Hematopoietic multipotent progenitor cell (in vitro differentiated cells): ENCODE results near the gene VAV2. TPM values are rescaled to one million over a fixed set of nuclear protein-coding genes. Genes with fewer than 3 reads are reported as not detected.

Experiments used
- DNase-seq, 3 donors: peaks; one replicate each; pipeline ENCODE4 v3.0.0-alpha.2; 2011 to 2015; ENCODE audit warnings: low read depth in 2 of 3, low spot score in 2 of 3
- total RNA-seq: library from RNA; depleted of rRNA; stranded (reverse); fragments of >200 nt; gene quantifications from one replicate; pipeline ENCODE4 v1.2.3, GENCODE V29; 2012

VAV2 gene
- total RNA-seq, 1 donor: 2.2 TPM

DNA sequence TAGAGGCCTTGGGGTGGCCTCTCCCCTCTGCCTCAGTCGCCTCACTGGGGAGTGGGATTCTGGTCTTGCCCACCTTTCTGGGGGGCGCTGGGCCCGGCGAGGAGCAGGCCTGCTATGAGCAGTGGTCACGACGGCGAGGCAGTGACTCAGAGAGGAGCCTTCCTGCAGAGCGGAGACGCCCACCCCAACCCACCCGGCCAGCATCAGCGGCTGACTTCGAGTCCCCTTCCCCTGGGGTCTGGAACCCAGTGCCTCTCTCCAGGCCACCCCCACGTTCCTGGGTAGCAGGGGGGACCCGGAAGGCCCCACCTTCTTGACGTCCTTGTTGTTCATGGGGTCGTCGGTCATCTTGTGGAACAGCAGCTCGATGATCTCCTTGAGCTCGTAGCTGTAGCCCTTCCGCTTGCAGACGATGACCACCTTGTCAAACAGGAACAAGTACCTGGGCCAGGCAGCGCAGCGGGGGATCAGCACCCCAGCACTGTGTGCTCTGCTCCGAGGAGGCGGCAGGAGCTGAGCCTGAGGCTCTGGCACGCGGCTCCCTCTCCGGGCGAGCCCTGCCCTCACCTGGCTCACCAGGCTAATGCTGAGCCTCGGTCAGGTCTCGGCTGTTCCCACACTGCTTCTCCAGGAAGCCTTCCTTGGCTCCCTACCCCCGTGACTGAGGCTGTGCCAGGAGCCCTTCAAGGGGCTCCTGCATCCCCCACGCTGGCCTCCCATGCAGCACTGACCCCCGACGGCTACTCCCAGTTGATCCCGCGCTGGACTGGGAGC lies 203.9 kb downstream of the VAV2 start:
- no peak for DNase-seq

DNA sequence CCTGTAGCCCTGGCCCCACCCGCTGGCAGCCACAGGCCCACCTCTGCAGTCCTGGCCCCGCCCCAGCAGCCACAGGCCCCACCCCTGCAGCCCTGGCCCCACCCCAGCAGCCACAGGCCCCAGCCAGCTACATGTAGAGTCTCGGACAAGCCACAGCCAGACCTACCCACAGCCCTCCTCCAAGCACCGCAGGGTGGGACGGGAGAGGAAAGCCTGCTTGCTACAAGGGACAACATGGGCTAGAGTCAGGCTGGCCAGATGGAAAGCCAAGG lies 204.4 kb downstream of the VAV2 start:
- DNase-seq: peak in 2 of 3 donors; percentile 28 to 38

DNA sequence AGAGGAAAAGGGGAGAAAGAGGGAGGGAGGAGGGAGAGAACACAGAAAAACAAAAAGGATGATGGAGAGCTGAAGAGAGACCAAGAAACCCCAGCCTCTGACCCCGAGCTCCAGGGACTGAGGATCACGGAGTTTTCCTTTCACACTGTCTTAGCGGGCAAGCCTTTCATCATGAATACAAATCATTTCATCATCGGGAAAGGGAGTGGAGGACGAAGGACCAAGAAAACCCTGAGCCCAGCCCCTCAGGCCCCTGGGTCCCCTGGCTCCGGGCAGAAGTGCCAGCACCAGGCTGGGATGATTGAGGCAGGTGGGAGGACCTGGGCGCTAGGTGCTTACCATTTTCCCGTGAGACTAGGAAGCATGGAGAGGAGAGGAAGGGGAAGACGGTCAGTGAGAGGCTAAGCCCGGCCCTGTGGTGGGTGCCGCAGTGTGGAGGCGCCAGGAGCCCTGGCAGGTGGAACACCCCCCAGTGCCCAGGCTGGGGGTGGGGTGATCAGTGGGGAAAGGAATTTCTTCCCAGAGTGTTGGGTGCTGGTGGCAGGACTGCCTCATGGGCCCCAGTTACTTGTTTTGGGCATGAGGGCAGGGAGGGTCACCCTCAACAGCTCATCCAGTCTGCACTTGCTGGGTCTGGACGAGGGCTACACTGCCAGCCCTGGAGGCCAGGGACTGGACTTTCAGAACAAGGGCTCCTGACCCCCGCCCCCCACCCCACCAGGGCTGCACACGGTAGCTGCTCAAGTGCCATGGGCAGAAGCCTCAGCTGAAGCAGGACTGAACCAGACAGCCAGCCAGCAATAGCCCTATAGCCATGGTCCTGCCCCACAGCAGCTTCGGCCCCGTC lies 205.0 kb downstream of the VAV2 start:
- DNase-seq: no peak

DNA sequence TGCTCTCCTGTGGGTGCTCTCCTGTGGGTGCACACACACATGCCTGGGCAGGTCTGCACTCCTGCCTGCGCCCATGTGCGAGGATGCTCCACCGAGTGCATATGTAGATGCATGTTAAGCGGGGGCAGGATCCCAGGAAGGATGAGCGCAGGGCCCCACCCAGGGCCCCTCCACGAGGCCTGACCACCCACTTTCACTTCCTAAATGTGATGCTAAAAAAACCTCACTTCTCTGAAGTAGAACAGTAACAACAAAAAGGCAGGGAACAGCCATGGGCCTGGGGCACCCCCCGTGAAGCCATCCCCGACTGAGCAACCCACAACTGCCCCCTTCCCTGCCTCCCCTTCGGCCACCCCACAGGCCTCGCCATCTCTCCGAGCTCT lies 205.8 kb downstream of the VAV2 start:
- no peak for DNase-seq

DNA sequence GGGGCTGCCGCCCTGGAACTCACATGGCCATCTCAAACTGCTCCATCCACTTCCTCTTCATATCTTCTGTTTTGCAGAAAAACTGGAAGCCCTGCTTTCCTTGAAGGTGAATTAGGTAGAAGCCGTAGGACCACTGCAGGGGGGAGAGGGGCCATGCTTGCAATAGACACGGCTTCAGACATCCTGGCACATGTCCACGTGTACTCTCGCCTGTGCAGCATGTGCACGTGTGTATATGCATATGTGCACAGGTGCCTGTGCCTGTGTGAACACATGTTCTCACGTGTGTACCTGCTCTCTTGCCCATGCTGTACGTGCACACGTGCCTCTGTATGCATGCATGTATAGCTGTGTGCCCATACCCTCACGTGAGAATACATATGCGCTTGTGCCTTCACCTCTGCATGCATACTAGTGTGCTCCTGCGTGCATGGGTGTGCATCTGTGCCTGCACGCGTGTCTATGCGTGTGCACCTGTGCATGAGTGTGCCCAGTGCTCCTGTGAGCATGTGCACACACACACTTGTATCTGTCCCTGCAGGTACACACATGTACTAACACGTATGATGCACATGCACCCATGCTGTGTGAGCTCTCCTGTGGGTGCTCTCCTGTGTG lies 206.3 kb downstream of the VAV2 start:
- DNase-seq: no peak

DNA sequence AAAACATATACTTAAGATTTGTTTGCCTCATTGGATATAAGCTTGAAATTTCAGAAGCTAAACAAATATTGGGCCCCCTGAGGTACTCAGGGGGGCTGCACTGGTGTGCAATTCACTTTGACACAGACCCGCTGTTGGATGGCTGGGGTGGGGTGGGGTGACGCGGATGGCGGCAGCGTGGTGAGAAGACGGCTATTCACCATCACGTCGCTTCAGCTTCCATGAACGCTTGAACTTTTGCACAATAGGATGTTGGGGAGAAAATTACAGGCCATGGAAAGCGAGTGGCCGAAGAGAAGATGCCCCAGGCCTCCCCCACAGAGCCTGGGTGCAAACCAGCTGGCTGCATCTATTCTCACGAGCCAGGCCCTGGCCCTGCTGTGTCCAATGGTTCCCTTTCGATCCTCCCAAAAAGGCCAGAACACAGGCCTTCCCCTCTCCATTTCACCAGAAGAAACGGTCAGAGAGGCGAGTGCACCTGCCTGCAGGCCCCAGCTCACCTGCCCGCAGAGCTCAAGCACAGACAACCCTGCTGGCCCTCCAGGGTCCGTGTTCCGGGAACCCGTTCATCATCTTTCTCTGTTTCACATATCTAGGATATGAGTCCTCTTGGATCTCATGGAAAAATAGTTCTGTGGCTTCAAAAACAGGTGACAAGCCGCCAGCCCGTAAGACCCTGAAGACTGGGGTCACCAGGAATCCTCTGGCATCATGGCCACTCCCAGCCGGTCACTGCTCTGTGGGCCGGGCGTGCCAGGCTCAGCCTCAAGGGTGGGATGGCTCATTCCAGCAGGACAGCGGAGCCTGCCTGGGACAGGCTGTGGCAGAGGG lies 207.2 kb downstream of the VAV2 start:
- no peak for DNase-seq

DNA sequence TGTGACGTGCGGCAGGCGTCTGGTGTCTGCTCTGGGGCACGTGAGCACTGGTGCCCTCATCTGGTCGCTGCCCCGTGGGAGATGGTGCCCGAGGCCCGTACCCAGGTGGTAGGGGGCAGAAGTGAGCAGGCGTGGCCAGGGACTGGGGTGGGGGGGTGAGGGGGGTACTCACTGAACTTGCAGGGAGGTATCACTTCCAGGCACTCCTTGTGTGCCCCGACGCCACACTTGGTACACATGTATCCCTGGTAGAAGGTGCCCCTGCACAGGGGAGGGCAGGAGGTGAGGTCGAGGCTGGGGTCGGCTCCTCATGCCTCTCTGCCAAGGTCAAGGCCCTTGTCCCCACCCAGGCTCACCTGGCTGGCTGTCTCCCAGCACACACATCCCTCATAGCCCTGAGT lies 208.8 kb downstream of the VAV2 start:
- DNase-seq: no peak

DNA sequence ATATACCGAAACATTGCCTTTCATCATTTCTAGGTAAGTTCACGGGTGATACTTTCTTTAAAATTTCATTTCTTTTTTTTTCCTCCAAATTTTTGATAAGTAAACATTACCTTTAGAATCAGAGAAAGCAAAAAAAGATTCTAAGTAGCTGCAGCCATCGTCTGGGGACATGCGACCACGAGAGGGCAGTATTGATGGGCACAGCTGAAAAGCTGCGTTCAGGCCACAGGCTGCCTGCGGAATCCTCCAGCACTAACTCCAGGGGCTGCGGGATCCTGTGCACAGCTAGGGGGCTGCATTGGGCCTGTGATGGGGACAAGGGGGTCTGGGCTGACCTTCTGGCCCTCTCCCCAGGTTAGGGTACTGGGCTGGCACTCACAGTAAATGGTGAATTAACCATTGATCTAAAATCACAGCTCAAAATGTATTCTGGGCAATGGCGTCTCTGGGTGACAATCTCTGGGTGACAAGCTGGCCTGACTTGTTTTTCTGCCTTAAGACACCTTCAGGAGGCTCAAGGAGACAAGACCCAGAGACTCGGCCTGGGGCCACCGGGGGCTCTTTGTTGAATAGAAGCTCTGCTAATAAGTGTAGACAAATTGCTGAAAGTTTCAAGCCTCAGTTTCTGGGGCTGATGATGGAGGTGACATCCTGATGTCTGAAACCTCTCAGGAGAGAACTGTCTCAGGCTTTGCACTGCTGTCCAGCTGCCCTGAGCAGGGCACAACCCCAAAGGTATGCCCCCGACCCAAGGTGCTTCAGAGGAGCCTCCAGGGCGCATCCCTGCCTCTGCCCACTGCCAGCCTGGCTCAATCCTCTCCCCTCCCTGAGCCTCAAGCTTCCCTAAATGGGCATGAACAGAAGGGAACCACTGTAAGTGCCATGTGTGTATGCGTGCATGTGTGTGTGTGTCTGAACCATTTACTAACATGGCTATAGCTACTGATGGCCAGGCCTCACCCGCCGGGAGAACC lies 209.7 kb downstream of the VAV2 start:
- peak; percentile 21 to 80 (median 74) for DNase-seq

DNA sequence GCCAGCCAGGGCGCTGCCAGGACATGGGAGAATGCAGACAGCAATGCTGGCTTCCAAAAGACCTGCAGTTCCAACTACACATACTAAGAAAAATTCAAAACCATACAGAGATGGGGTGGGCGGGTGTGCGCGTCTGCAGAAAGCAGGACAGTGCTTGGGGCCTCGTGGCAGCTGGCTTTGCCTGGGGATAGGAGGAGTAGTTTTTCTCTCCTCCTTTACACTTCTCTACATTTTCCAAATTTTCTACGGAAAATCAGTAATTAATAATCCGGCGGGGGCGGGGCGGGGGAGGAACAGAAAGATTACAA lies 210.3 kb downstream of the VAV2 start:
- no peak for DNase-seq

DNA sequence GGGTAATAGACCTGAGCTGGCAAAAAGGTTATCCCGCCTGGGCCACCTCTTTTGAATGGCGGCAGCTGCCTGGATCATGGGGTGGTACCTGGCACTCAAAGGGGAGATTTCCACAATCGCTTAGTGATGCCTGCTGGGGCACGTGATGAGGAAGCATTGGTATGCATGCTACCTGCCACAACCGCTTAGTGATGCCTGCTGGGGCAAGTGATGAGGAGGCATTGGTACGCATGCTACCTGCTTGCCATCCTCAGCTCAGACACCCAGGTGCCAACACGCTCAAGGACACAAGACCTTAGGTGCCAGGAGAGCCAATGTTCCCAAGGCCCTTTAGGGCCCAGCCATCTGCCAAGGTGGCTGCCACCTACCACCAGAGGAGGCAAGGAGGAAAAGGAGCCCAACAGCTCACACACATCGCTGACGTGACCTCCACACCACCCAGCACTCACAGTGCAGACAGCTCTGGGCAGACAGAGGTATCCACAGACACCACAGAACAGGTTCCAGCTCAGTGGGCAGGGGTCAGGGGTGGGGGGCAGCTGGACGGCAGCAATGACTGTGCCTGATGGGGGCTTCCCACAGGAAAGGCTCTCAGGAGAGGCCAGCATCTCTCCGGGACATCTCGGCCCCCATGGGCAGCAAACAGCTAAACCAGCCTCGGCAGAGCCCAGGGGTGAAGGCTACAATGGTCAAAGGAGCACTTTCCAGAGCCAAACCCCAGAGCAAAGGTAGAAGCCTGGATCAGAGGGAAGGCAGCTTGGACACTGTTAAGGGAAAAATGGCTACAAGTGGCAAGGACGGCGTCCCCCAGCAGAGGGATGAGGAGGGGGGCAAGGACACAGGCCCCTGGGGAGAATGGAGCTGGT lies 210.9 kb downstream of the VAV2 start:
- DNase-seq: no peak

DNA sequence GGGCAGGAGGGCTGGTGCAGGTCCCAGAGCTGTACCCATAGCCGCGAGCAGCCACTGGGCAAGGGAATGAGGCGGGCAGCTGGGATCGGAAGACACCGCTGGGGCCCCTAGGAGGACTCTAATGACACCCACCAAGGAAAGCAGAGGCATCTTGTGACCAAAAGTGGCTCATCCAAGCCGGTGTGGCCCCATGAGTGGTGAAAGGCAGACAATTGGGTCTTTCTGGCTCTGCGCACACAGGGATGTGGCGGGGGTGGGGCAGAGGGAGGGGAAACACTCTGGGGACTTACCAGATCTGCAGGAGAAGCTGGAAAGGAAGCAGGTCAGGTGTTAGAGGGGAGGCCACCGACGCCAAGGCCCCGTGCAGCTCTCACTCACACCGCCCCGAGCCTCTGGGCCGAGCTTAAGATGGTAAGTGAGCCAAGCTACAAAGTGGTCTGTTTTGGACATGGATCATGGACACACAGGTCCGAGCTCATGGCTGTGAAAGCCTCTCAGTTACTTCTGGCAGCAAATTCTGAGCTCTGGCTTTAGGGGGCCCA lies 211.6 kb downstream of the VAV2 start:
- DNase-seq: no peak

DNA sequence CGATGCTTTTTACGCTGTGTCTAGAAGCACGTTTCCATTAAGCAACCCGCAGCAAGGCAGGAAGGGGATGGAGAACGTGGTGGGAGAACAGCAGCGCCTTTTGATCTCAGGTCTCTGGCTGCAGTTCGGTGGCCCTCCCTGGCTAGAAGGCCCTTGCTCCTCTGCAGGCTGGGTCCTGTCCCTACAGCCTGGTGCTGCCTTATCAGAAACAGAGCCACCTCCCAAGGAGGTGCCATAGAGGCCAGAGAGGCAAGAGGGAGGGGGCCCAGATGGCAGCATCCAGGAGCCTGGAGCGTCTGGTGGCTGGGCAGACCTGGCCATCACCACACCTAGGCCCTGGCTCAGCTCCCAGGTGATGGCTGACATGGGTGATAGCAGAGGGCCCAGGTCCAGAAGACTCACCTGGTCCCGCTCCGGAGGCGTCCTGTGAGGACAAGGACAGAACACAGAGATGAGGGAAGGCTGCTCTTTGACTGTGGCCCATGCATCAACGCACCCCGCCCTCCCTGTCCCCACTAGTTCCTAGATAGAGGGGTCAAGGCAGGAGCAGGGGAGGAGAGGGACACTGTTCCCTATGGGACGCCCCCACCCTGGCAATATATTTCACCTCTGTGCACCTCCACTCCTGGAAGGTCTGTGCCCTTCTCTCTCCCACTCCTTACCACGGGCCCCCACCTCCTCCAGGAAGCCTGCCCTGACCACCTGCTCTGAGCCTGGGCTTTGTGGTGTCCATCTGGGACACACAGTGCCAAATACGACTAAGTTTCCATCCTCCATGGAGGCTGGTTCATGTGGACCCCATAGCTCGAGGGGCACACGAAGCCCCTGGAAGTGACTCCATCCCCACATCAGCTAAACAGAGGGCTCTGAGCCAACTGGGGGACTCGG lies 212.4 kb downstream of the VAV2 start:
- no peak for DNase-seq

DNA sequence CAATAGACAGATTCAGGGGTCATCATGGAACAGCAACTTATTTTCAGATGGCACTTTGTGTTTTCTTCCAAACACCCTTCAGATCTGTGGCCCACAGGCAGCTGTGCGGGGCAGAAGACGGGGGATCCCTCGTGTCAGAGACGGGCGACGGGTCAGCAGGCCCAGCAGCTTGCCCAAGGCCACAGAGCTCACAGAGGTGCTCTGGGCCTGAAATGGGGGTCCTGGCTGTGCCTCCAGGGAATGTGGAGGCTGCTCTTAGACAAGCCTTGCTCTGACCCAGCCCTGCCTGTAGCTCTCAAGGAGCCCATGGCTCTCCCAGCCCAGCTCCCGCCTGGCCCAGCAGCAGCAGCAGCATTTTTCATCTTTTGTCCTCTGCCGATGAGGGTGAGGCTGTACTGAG lies 213.0 kb downstream of the VAV2 start:
- DNase-seq: no peak

DNA sequence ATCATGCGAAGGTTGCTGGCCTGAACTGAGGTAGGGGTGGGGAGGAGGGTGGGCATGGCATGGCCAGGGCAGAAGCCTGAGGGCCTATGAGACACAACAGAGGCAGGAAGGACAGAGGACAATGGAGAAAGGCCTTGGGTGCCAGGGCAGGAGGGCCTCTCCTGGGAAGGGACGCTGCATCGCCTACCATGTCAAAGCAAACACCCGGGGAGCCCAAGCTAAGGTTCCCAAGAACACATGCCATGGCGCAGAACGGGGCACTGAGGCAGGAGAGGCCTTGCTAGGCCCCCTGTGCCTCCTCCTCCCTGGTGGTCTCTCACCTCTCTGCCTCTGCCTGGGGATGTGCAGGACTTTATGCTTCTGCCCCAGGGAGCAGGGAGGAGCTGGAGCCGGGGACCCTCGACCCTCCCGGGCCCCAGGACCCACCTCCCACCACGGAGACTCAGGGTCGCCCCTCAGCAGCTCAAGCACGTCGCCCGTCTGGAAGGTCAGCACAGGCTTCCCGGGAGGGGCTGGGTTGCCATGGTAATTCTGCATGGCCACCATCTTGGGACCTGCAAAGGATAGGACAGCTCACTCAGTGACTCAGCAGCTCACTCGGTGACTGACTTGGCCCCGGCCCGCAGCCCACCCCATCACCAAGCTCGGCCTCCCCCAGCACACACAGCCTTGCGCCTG lies 213.6 kb downstream of the VAV2 start:
- no peak for DNase-seq

DNA sequence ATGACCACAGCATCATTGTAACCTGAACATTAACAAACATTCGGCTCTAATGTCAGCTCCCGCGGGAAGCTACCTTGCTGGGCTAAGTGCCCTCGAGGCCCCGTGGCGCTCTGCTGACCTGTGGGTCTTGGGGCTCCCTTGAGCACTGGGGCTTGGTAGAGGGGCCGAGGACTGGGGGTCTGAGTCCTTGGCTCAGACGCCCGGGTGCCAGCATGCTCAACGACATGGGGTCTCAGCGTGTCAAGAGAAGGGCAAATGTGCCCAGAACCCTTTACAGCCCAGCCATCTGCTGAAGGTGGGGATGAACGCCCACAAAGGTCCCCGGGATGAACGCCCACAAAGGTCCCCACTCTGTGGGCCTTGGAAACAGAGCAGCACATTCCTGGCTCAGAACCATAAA lies 214.3 kb downstream of the VAV2 start:
- DNase-seq: no peak

DNA sequence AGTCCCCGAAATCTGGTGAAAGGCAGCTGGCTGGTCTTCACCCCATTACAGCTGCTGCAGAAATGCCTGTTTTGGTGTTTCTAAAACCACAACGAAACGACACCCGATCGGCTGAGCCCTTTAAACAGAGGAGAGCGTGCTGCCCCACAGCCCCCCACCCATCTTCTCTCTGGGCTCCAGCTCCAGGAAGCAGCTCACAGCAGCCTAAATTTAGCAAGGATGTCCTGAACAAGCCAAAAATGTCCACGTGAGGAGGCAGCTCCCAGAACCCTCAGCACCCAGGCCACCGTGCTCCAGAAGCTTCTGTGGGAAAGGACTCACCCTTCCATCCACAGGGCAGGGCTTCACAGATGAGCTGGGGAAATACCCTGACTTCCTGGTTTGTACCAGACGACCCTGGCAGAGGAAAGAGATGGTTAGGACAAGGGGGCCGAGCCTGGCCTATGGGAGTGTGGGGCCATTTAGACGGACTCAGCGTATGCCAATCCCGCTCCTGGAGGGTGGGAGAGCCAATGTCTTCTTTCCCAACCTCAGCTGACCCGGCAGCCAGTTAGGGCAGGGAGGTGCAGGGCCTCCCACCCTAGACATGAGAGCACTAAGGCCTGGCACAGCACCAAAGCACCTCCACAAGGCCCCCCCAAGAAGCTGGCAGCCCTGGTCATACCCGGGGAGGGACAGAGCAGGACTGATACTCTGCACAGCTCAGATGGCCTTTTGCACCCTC lies 214.9 kb downstream of the VAV2 start:
- no peak for DNase-seq
